ENCODE measurements around the gene RHBG.
"Not testable (repeated sequence)": the region's sequence is repeated elsewhere in the genome, so short reads cannot be mapped to it uniquely, and the experiment has no call there.

RHBG gene, protein sequence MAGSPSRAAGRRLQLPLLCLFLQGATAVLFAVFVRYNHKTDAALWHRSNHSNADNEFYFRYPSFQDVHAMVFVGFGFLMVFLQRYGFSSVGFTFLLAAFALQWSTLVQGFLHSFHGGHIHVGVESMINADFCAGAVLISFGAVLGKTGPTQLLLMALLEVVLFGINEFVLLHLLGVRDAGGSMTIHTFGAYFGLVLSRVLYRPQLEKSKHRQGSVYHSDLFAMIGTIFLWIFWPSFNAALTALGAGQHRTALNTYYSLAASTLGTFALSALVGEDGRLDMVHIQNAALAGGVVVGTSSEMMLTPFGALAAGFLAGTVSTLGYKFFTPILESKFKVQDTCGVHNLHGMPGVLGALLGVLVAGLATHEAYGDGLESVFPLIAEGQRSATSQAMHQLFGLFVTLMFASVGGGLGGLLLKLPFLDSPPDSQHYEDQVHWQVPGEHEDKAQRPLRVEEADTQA

DNA sequence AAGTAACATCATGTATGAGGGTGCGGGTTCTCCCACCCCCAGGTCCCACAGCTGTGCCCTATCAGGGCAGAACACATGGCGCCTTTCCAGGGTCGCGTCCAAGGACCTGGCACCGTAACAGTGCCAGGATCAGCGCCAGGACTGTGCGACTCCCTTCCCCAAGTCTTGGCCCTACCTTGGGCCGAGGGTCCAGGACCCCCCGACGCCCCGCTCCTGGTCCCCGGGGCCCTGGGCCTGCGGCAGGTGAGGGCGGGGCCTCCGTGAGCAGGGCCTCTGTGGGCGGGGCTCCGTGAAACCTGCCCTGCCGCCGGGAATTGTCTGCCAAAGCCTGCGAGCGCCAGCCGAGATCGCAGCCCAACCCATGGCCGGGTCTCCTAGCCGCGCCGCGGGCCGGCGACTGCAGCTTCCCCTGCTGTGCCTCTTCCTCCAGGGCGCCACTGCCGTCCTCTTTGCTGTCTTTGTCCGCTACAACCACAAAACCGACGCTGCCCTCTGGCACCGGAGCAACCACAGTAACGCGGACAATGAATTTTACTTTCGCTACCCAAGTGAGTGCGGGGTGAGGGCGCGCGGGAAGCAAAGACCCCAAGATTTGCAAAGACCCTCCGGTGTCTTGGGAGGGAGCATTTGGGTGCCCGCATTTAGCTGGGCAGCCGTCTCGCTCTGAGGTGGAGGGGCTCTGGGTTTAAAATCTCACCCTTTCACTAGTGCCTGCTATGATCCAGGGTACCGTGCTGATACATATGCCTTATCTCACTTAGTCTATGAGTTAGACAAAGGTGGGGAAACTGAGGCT is at the start of gene RHBG:
RHBG (plus strand) TSS at position 323 of the 796 bp plus-strand sequence; CDS start at position 362, 39 bp downstream.
- no peak for FAIRE-seq

- FAIRE-seq: peak; percentile 9
Measured at GRCh38 chr1:156319664-156320063, 49.3 kb upstream of the RHBG start.

DNA sequence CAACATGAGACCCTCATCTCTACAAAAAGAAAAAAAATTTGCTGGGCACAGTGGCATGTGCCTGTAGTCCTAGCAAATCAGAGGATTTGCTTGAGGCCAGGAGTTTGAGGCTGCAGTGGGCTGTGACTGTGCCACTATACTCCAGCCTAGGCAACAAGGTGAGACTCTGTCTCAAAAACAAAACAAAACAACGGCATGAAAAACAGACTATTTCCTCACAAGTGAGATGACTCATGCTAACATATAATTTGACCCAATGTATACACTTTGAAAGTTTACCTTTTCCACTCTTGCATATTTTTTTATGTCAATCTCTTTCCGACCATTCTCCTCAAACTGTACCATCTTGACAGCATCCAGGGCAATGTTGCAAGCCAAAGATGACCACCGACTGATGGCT is 48.5 kb upstream of the RHBG start:
- no peak for FAIRE-seq

DNA sequence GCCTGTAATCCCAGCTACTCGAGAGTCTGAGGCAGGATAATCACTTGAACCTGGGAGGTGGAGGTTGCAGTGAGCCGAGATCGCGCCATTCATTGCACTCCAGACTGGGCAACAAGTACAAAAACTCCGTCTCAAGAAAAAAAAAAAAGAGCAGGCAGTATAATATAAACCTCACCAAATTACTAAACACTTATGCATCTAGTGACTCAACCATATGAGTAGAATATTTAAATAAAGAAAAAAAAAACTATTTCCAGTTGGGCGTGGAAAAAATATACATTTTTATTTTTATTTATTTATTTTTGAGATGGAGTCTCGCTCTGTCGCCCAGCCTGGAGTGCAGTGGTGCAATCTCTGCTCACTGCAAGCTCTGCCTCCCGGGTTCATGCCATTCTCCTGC is 45.8 kb upstream of the RHBG start:
- not testable (repeated sequence) for FAIRE-seq

DNA sequence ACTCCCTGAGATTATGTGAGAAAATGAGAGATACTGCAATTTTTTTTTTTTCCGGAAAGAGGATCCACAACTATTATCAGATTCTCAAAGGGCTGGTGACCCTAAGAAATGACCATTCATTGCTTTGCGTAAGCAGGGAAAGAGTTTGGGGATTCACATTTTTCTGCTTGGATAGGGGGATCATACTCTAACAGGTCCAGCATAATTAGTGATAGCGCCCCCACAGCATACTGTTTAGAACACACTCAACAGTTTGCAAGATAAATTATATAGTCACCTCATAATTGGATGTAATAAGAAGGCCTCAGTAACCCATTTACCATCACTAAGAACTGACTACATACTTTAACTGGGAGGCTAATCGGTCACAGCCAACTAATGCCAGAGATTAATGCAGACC is 32.8 kb upstream of the RHBG start:
- FAIRE-seq: no peak

- no peak for FAIRE-seq
Measured at GRCh38 chr1:156337052-156337887, 31.7 kb upstream of the RHBG start.

DNA sequence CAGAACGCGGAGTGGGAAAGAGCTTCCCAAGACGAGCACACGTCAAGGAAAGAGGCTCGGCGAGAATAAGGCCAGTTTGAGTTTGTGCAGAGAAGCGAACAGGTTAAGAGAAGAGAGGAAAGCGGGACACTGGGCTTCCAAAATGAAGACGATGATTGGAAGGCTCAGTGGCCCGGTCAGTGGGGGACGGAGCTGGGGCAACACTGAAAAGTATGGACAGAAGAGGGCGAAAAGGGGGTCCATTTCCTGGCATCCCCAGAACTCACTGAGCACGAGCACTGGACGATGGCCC is 31.2 kb upstream of the RHBG start:
- FAIRE-seq: no peak

GRCh38 chr1:156338180-156338976 is 30.6 kb upstream of the RHBG start, which contains the start of the genes CCT3 and TSACC:
TSS of gene CCT3 (minus strand) at chr1:156338292. CDS start at chr1:156338184, 108 bp downstream.
TSS of gene TSACC (plus strand) at chr1:156338526. CDS start at chr1:156339758, 1,232 bp downstream.
- peak; percentile 96 for FAIRE-seq

DNA sequence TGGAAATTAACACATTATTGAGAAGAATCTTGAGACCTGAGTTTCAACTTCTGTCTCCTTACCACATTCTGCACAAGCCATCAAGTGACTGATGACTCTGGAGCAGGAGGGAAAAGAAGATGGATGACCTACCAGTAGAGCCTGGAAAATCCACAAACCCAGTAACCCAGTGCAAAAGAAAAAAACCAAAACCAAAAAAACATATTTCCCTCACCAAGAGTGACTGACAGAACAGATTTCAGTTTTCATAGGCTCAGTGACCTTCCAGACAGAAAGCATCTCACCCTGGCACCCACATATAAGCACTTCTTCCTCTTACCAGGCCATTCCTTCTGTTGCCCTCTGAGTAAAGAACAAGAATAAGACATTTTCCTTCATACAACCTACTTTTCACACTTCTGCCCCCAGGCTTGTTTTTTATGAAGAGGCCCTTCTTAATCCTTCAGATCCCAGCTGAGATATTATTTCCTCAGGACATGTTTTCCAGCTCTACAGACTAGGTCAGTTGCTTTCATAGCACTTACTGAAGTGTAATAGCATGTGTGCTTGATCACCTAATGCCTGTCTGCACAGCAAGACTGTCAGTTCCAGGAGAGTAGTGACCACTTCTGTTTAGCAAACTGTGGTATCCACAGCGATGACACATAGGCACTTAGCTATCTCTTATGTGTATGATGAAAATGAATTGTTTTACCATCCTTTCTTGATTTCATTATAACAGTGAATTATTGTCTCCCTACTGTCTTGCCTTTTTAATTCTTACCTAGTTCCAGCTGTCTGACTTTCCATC is 26.6 kb upstream of the RHBG start:
- FAIRE-seq: no peak

GRCh38 chr1:156344409-156344808 is 24.6 kb upstream of the RHBG start:
- FAIRE-seq: no peak

- FAIRE-seq: not testable (repeated sequence)
Measured at GRCh38 chr1:156346035-156346434, 23.0 kb upstream of the RHBG start.

DNA sequence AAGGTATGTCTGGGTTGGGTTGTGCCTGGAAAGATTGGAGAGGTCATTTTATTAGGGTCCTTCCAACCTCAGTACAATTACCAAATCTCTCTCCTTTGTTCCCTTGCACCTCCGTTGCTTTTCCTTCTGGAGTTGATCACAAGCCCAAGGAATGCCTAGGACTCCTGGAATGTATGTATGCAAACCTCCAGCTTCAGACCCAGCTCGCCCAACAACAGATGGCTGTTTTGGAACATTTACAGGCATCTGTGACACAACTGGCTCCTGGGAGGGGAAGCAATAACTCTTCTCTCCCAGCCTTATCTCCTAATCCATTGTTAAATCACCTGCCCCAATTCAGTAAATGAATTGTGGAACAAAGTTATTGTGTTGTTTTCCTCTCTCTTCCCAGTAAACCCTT is 22.4 kb upstream of the RHBG start:
- no peak for FAIRE-seq

DNA sequence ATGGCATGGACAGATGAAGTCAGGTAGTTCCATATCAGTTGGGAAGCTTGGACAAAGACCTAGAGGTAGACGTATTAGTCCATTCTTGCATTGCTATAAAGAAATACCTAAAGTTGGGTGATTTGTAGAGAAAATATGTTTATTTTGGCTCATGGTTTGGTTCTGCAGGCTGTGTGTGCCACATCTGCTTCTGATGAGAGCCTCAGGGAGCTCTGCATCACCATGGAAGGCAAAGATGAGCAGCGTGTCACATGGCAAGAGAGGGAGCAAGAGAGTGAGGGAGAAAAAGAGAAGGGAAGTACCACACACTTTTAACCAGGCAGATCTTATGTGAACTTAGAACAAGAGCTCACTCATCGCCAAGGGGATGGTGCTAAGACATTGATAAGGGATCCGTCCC is 21.7 kb upstream of the RHBG start:
- no peak for FAIRE-seq

GRCh38 chr1:156352481-156352880 is 16.5 kb upstream of the RHBG start:
- not testable (repeated sequence) for FAIRE-seq

DNA sequence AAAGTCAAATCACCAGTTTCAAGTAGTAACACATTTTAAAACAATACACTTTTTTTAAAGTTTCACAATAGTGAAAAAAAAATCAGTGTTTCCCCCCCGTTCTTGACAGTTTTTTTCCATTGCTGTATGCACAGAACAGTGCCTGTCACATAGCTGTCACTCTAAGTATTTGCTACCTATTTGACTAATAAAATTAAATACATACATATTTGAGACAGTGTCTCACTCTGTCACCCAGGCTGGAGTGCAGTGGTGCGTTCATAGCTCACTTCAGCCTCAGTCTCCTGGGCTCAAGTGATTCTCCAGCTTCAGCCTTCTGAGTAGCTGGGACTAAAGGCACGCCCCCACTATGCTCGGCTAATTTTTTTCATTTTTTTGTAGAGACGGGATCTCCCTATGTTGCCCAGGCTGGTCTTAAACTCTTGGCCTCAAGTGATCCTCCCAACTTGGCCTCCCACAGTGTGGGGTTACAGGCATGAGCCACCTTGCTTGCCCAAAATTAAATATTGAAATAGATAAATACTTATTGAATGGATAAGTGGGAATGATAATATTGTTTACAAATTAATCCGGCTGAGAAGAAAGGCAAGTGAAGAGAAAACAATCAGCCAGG is 12.6 kb upstream of the RHBG start:
- FAIRE-seq: no peak

GRCh38 chr1:156356875-156357534 is 12.0 kb upstream of the RHBG start:
- no peak for FAIRE-seq

DNA sequence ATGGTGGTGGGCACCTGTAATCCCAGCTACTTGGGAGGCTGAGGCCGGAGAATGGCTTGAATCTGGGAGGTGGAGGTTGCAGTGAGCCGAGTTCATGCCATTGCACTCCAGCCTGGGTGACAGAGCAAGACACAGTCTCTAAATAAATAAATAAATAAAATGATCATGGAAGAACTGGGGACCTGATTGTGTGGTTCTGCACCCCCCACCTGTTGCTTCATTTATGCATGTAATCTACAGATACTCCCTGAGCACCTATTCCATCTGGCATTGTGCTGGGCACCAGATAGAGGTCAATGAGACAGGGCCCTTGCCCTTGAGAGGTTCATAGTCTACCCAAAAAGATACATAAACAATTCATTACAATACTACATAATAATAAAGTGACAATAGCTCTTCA is 11.0 kb upstream of the RHBG start:
- no peak for FAIRE-seq

- no peak for FAIRE-seq
Measured at GRCh38 chr1:156358641-156359040, 10.4 kb upstream of the RHBG start.

DNA sequence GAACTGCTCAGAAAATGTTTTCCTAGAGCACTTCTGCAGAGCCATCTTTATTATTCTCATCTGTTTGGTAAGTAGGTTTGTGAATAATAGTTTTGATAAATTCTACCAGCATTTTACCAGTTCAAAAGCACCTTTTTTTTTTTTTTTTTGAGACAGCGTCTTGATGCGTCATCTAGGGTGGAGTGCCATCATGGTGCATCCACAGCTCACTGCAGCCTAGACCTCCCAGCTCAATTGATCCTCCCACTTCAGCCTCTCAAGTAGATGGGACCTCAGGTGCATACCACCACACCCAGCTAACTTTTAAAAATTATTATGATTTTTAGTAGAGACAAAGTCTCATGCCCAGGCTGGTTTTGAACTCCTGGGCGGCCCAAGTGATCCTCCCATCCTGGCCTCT is 9.8 kb upstream of the RHBG start:
- FAIRE-seq: no peak

GRCh38 chr1:156359973-156360372 is 9.0 kb upstream of the RHBG start:
- FAIRE-seq: no peak

Measured in A204.1 (cell line).